ENCODE data around the gene SGCD.

GRCh38 chr5:156802501-156802900 lies 475.5 kb downstream of the SGCD start:
- no peak for TF ChIP-seq EZH2 (IDR thresholded peaks at IDR 0.05; ENCODE audit: insufficient read depth, poor library complexity, severe bottlenecking)
- TF ChIP-seq EZH2phosphoT487 (IDR thresholded peaks at IDR 0.05; ENCODE audit: insufficient read depth, low read depth), result no peak

Measured in GM23248 (cell line).